IPS DF 19.7 (cell line): ENCODE results near the gene COL26A1.
"Not testable (repeated sequence)": the region's sequence is repeated elsewhere in the genome, so short reads cannot be mapped to it uniquely, and the experiment has no call there.

Experiments used
- DNase-seq: peaks from one replicate; pipeline ENCODE4 v3.0.0-alpha.2; 2013; ENCODE audit warnings: low read depth, low spot score

The COL26A1 gene

DNA sequence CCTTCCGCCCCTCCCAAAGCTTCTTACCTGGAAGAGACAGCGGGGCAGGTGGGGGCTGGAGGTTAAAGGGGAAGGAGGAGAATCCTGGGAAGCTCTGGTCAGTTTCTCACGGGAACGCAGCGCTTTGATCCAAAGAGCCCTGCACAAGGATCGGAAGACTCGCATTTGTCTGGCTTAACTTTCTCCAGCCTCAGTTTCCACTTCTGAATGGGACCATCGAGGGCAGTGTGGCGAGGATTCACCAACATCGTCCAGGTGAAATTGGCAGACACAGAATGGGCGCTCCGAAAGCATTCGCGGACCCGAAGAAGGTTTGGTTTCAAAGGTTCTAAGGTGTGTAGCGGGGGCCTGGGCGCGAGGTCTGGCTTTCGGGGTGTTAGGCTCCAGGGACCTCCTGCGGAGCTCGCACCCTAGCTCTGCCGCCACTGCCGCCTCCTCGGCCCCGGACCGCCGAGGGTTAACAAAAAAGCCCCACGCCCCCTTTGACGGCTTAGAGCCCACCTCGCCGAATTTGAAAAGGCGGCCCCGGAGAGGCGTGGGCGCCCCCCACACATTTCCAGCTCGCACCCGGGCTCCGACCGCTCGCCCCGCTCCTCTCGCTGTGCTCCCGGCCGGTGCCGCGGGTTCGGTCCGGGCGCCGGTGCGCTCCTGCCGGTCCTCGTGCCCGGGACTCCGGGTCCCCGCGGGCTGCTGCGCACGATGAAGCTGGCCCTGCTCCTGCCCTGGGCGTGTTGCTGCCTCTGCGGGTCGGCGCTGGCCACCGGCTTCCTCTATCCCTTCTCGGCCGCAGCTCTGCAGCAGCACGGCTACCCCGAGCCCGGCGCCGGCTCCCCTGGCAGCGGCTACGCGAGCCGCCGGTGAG is at the start of gene COL26A1:
COL26A1 (plus strand) TSS at position 542 of the 862 bp plus-strand sequence; CDS start at position 700, 158 bp downstream.
- DNase-seq: no peak

DNA sequence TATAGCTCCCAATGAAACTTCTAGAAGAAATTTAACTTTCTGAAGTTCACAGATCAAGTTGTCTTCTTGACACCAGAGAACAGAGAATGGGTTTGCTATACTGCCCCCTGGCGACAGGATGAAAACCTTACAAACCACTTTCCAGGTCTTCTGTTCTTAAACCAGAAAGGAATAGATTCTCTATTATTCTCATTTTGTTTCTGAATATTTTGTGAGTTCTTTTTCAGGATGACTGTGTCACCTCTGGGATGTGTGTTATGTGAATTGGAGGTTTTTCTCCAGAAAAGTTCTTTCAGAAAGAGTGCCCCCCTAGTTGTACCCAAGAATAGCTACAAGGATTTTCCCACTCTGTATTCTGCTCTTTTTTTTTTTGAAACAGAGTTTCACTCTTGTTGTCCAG is 47.3 kb upstream of the COL26A1 start:
- DNase-seq: no peak

DNA sequence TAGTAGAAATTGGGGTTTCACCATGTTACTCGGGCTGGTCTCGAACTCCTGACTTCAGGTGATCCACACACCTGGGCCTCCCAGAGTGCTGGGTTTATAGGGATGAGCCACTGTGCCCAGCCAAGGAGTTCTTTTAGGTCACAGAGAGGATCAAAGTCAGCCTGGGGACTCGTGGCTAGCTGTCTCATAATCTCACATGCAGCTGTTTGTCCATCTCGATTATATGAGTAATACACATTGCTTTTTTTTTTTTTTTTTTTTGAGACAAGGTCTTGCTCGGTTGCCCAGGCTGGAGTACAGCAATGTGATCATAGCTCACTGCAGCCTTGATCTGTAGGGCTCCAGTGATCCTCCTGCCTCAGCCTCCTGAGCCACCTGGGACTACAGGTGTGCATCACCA is 43.3 kb upstream of the COL26A1 start:
- no peak for DNase-seq

DNA sequence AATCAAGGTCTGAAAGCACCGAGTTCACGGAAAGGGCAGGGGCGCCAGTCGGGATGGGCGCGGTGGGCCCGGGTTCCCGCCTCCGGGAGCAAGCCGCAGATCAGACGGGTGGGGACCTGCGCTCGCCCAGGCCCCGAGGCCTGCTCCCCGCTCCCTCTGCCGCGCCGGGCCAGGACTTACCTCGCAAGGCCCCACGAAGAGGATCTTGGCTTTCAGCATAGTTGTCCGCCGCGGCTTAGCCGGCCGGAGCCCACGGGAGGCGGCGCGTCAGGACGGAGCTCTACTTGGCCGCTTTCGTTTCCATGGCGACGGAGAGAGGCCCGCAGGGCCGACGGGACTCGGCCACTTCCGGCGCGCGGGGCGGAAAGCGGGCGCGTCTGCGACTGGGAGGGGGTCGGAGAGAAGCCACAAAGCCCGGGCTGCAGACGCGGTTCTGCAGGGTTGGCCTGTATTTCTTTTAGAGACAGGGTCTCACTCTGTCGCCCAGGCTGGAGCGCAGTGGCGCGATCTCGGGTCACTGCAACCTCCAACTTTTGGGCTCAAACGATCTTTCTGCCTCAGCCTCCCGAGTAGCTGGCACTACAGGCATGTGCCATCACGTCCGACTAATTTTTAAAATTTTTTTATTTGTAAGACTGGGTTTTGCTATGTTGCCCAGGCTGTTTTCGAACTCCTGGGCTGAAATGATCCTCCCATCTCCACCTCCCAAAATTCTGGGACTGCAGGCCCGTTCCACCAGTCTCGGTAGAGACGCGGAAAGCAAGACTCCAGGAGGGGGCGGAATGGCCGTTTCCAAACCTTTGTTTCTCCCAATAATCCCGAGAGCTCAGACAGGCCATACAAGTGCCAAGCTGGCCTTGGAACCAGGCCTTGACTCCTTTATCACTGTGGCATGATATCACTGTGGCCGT is 40.9 kb upstream of the COL26A1 start, which contains the start of gene IFT22:
IFT22 (minus strand) TSS at position 322 of the 911 bp plus-strand sequence; CDS start at position 219, 103 bp downstream.
- DNase-seq: peak; percentile 50

DNA sequence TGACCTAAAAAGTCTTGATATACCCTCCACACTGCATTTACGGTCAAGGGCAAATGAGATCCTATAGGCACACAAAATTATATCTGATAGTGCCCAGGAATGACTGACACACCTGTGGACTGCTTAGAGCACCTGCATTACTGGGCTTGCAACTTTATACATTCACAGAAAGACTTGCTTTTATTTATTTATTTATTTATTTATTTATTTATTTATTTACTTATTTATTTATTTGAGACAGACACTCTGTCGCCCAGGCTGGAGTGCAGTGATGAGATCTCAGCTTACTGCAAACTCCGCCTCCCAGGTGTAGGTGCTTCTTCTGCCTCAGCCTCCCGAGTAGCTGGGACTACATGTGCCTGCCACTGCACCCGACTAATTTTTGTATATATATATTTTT is 34.5 kb upstream of the COL26A1 start:
- no peak for DNase-seq

DNA sequence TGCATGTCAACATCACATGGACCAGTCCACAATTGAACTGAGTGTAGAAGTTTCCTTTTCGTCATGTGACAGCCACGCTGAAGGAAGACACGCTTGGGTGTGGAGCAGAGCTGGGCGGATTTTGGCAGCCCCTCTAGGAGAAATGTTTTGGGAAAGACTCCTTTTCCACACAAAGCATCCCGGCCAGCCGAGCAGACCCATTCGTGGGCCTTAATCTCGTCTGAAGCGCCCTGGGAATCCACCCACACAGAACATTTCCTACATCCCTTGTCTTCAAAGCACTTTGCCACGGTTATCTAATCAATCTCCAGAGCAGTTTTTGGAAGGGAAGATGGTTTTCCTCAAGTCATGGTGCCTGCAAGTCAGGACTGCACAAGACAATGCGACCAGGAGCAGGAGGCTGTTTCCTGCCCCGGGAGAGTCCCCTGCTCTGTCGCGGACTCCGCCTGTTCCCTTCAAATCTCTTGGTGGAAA is 32.6 kb upstream of the COL26A1 start:
- no peak for DNase-seq

DNA sequence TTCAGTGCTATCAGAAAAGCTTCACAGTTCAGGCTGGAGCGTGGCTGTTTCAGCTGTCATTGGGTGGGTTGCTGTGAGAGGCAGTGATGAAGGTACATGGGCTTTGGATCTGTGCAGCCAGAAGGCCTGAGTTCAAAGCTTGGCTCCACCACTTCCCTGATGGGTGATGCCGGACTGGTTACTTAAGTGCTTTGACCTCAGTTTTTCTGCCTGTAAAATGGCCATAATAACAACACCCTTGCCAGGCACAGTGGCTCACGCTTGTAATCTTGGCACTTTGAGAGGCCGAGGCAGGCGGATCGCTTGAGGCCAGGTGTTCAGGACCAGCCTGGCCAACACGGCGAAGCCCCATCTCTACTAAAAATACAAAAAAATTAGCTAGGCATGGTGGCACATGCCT is 30.6 kb upstream of the COL26A1 start:
- DNase-seq: no peak

DNA sequence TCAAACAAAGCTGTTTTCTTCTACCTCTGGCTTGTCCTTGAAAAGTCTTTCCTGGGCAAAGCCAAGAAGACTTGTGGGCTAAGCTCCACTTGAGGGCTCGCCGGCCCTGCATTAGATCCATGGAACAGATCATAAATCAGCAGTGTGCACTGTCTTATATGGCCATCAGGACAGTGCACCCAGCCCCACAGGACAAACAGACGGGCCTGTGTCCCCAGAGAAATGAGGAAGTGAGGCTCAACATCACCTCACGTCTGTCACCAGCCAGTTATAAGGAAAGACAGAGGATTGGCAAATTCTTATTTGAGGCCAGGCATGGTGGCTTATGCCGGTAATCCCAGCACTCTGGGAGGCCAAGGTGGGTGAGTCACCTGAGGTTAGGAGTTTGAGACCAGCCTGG is 28.8 kb upstream of the COL26A1 start:
- DNase-seq: no peak

DNA sequence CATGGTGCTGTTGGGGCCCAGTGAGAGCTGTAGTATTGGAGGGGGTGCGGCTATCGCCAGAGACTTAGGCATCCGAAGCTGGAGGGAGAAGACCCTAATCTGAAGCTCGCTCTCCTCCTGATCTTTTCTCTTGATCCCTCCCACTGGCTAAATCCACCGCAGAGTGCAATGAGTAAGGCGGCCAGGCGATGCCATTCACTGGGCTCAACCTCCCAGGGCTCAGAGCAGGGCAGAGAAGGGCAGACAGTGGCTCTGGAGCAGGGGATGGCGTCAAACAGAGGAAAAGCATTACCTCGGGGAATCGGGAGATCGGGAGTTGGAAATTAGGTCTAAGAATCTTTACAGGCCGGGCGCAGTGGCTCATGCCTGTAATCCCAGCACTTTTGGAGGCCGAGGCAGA is 22.3 kb upstream of the COL26A1 start:
- no peak for DNase-seq

DNA sequence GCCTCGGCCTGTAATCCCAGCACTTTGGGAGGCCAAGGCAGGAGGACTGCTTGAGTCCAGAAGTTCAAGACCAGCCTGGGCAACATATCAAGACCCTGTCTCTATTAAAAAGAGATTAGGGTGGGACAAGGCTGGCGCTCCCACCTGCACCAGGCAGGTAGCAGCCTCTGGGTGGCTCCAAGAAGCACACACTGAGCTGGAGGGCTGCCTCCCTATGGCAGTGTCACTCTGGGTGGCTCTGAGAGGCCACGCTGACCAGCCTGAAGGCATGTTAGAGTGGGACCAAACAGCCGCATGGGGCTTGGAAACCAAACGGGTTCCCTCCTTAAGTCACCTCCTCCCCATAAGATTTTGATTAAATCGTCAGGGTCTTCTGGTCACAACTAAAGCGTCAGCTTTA is 19.8 kb upstream of the COL26A1 start:
- DNase-seq: no peak

DNA sequence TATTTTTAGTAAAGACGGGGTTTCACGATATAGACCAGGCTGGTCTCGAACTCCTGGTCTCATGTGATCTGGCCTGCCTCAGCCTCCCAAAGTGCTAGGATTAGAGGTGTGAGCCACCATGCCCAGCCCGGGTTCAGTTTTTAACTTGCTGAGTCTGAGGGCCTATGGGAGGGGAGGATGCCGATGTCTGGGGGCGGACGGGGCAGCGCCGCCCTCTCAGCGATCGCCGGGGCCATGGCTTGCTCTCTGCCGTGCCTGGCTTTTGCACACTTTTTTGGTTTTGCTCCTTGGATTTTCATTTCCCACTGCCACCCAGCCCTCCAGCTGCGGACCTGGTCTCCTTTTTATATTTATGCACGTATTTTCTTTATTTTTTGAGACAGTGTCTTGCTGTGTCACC is 15.2 kb upstream of the COL26A1 start:
- DNase-seq: no peak

DNA sequence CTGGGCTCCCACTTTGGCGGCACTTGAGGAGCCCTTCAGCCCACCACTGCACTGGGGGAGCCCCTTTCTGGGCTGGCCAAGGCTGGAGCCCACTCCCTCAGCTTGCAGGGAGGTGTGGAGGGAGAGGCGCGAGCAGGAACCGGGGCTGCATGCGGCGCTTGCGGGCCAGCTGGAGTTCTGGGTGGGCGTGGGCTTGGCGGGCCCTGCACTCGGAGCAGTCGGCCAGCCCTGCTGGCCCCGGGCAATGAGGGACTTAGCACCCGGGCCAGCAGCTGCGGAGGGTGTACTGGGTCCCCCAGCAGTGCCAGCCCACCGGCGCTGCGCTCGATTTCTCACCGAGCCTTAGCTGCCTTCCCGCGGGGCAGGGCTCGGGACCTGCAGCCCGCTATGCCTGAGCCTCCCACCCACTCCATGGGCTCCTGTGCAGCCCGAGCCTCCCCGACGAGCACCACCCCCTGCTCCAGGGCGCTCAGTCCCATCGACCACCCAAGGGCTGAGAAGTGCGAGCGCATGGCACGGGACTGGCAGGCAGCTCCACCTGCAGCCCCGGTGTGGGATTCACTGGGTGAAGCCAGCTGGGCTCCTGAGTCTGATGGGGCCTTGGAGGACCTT is 14.1 kb upstream of the COL26A1 start:
- DNase-seq: not testable (repeated sequence)

DNA sequence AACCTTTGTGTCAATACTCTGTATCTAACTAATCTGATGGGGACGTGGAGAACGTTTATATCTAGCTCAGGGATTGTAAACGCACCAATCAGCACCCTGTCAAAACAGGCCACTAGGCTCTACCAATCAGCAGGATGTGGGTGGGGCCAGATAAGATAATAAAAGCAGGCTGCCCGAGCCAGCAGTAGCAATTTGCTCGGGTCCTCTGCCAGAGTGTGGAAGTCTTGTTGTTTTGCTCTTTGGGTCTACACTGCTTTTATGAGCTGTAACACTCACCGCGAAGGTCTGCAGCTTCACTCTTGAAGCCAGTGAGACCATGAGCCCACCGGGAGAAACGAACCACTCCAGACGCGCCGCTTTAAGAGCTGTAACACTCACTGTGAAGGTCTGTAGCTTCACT is 13.4 kb upstream of the COL26A1 start:
- DNase-seq: not testable (repeated sequence)

DNA sequence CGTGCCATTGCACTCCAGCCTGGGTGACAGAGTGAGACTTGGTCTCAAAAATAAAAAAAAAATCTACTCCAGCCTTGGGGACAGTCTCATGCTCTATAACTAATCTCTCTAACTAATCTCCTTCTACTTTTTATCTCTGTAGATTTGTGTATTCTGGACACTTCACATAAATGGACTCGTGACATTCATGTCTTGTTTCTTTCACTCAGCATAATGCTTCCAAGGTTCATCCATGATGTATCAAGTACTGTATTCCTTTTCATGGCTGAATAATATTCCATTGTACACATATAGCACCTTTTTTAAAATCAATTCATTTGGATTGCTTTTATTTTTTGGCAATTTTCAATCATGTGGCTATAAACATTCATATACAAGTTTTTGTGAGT is 9.8 kb upstream of the COL26A1 start:
- no peak for DNase-seq

DNA sequence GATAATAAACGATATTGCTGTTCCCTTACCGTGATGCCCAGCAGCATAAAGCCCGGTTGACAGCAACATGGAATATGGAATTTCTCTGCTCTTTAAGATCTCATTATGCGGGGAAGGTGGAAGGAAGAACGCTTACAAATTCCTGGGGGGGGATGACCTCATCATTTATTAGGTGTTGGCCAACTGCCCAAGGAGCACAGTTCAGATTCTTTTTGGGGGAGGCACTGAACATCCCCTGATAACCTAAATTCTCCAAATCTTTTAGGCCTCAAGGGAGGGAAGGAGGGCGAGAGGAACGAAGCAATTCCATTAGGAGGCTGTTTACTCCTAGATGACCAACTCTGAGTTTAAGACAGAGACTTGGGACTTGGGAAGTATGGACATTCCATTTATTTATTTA is 5.2 kb upstream of the COL26A1 start:
- no peak for DNase-seq

DNA sequence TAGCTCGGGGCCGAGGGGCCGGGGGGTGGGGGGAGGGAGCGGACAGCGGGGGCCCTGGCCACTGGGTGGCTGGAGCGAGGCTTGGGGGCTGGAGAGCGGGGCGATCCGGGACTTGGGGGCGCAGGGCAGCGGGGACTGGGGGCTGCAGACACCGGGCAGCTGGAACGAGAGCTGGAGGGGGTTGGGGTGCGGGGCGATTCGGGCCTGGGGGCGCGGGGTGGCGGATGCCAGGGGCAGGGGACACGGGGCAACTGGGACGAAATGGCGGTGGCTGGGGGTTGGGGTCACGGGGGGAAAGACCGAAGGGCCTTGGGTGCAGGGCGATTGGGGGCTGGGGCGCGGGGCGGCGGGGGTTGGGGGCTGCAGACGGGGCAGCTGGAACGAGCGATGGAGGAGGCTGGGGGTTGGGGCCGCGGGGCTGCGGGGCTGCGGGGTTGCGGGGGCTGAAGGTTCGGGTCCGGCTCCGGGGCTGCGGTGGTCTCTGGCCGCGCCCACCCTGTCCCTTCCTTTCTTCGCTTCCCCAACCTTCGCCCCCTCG is 590 bp downstream of the COL26A1 start:
- no peak for DNase-seq

DNA sequence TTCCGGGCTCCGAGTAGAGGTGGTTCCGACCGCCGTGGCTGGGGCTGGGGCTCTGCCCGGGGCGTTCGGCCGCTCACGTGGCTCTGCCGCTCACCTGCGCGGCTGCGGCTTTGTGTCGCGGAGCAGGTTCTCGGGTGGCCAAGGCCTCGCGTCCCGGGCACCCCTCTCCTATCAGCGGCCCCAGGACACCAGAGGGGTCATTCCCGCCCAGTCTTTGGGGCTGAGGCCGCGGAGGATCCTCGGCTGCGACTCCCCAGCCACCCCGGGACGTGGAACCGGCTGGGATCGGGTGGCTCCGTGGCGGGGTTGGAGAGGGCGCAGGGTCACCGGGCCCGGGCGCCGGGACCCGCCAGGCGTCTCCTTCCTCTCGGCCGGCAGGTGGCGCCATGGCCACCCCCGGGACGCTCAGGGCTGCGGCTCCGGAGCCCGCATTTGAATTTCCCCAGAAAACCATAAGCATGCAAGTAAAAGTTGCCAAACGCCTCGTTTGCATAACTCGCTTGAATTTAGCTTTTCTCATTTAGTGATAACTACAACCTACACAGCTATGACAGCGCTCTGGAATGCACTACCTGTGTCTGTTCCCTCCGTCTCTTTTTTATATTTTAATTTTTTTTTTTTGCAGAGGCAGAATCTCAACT is 1.2 kb downstream of the COL26A1 start:
- no peak for DNase-seq

DNA sequence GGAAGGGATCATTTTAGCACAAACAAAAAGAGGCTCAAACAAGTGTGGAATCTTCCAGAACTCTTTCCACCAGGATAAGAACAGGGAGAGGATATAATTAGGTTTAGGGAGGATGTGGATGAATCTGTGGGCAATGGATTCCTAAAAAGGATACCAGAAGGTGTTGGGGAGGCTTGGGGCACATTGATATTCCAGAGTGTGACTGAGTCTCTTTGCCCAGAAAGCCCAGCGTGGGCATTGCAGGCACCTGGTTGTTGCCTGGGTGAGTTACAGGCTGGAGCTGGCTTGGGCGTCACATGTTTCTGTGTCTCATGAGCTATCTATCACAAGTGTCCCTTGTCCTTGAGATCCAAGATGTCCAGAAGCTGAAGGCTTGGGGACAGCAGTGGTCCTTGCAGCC is 3.3 kb downstream of the COL26A1 start:
- no peak for DNase-seq

DNA sequence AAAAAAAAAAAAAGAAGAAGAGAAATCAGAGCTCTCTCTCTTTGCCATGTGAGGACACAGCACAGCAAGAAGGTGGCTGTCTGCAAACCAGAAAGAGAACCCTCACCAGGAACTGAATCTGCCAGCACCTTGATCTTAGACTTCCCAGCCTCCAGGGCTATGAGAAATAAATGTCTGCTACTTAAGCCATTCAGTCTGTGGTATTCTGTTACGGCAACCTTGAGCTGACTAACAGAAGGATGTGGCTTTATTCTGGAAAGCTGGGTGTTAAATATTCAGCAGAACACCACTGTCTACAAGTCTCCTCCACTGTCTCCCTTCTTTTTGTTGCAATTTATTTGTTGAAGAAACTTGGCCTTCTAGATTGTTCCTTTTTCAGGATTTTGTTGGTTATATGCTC is 5.0 kb downstream of the COL26A1 start:
- no peak for DNase-seq

DNA sequence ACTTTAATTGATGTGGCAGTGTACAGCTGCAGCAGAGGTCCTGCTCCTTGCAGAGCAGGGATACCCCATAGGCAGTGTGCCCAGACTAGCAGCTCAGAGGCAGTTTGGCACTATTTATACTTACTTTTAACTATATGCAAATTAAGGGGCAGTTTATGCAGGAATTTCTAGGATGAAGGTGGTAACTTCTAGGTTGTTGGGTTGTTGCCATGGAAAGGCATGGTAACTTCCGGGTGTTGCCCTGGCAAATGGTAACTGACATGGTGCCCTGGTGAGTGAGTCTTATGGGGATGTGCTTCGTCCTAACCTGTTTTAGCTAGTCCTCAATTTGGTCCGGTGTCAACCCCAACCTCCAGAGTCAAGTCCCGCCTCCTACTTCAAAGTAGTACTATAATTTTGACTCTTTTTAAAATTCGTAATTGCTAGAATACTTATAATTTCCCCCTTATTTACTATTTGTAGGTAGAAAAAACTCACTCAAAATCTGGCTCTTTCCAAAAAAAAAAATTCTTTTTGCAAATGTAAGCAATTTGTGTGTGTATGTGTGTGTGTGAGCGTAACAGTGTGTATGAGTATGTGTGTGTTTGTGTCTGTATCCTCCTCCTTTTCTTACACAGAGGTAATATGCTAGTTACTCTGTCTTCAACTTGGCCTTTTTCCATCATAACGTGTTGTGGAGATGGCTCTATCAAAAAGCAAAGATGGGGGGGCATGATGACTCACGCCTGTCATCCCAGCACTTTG is 5.9 kb downstream of the COL26A1 start:
- DNase-seq: no peak
